ENCODE results near the gene VEGFD.

GRCh38 chrX:15344106-15344505, 40.1 kb downstream of the VEGFD start:
- TF ChIP-seq, protein P1, sequence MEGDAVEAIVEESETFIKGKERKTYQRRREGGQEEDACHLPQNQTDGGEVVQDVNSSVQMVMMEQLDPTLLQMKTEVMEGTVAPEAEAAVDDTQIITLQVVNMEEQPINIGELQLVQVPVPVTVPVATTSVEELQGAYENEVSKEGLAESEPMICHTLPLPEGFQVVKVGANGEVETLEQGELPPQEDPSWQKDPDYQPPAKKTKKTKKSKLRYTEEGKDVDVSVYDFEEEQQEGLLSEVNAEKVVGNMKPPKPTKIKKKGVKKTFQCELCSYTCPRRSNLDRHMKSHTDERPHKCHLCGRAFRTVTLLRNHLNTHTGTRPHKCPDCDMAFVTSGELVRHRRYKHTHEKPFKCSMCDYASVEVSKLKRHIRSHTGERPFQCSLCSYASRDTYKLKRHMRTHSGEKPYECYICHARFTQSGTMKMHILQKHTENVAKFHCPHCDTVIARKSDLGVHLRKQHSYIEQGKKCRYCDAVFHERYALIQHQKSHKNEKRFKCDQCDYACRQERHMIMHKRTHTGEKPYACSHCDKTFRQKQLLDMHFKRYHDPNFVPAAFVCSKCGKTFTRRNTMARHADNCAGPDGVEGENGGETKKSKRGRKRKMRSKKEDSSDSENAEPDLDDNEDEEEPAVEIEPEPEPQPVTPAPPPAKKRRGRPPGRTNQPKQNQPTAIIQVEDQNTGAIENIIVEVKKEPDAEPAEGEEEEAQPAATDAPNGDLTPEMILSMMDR (IDR thresholded peaks at IDR 0.05), result no peak
- no peak for TF ChIP-seq POLR2AphosphoS5 (IDR thresholded peaks at IDR 0.05)
- no peak for TF ChIP-seq POLR2A (IDR thresholded peaks at IDR 0.05)
- no peak for TF ChIP-seq EP300 (IDR thresholded peaks at IDR 0.05)

Measured in upper lobe of left lung (tissue), 4 donors.